Sigmoid colon (tissue), 4 donors: ENCODE data around the gene TRPM1.

ENCODE experiments used
- EP300 ChIP-seq, 4 donors: sonication (generic); formaldehyde crosslinking; IDR thresholded peaks; one replicate each; pipeline ENCODE4 v1.6.1; 2017; ENCODE audit warnings: antibody characterized with exemption in 4 of 4
- POLR2A ChIP-seq, 2 donors: fragments of 450-650 bp; IDR thresholded peaks; one replicate each; pipeline ENCODE4 v1.6.1; 2016; ENCODE audit warnings: antibody characterized with exemption in 2 of 2, mild to moderate bottlenecking in 2 of 2, moderate library complexity in 2 of 2
- POLR2AphosphoS5 ChIP-seq, 4 donors: sonication (generic); formaldehyde crosslinking; IDR thresholded peaks; one replicate each; pipeline ENCODE4 v1.6.1; 2017; ENCODE audit warnings: antibody characterized with exemption in 4 of 4

GRCh38 chr15:31065824-31066223 is 35.7 kb downstream of the TRPM1 start:
- TF ChIP-seq POLR2A (IDR thresholded peaks at IDR 0.05) (no peak), EP300 (IDR thresholded peaks at IDR 0.05) (no peak), POLR2AphosphoS5 (IDR thresholded peaks at IDR 0.05) (no peak)
